ENCODE data around the gene ADAM10.

- TF ChIP-seq, protein P1, sequence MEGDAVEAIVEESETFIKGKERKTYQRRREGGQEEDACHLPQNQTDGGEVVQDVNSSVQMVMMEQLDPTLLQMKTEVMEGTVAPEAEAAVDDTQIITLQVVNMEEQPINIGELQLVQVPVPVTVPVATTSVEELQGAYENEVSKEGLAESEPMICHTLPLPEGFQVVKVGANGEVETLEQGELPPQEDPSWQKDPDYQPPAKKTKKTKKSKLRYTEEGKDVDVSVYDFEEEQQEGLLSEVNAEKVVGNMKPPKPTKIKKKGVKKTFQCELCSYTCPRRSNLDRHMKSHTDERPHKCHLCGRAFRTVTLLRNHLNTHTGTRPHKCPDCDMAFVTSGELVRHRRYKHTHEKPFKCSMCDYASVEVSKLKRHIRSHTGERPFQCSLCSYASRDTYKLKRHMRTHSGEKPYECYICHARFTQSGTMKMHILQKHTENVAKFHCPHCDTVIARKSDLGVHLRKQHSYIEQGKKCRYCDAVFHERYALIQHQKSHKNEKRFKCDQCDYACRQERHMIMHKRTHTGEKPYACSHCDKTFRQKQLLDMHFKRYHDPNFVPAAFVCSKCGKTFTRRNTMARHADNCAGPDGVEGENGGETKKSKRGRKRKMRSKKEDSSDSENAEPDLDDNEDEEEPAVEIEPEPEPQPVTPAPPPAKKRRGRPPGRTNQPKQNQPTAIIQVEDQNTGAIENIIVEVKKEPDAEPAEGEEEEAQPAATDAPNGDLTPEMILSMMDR (conservative IDR thresholded peaks at IDR 0.05), result no peak
- TF ChIP-seq EZH2 (IDR thresholded peaks at IDR 0.05; ENCODE audit: low read depth), result no peak
Measured at GRCh38 chr15:58568157-58568571, 181.3 kb downstream of the ADAM10 start.

All from PC-9 (cell line).